SU-DHL-6 (cell line): Measurements from ENCODE around the gene DMXL1.

ENCODE experiments used
- H2AFZ ChIP-seq: fragments of 200-600 bp; sonication (generic); 2 replicates; pipeline ENCODE4 v1.6.1; 2014; ENCODE audit warnings: low read depth, mild to moderate bottlenecking, moderate library complexity, mixed read lengths, antibody characterized with exemption, low read length; ENCODE audit not compliant: severe bottlenecking
- H3F3A ChIP-seq: fragments of 200-600 bp; shearing (Covaris generic); 2 replicates; pipeline ENCODE4 v1.6.0; 2016; ENCODE audit warnings: antibody characterized with exemption, mild to moderate bottlenecking; ENCODE audit not compliant: insufficient read depth
- H3K27ac ChIP-seq: fragments of 200-600 bp; sonication (generic); 2 replicates; pipeline ENCODE4 v1.5.1; 2016; ENCODE audit warnings: low read depth, mild to moderate bottlenecking, low read length, moderate library complexity, mixed read lengths
- H3K27me3 ChIP-seq: fragments of 200-600 bp; sonication (generic), shearing (Covaris generic); 2 replicates; pipeline ENCODE4 v1.6.0; 2014; ENCODE audit warnings: mild to moderate bottlenecking, low read length
- H3K36me3 ChIP-seq: fragments of 200-600 bp; sonication (generic); 2 replicates; pipeline ENCODE4 v1.6.1; 2014; ENCODE audit warnings: mild to moderate bottlenecking, low read length, mixed read lengths
- H3K4me2 ChIP-seq: fragments of 300-600, 200-600 bp; shearing (Covaris generic), sonication (generic); 2 replicates; pipeline ENCODE4 v1.6.0; 2014; ENCODE audit warnings: low read length, low read depth, mild to moderate bottlenecking; ENCODE audit not compliant: poor library complexity, severe bottlenecking
- H3K4me3 ChIP-seq: fragments of 200-600 bp; sonication (generic); 2 replicates; pipeline ENCODE4 v1.5.1; 2014; ENCODE audit warnings: antibody characterized with exemption, low read length, mild to moderate bottlenecking, mixed read lengths; ENCODE audit not compliant: insufficient read depth, poor library complexity, severe bottlenecking
- H3K79me2 ChIP-seq: fragments of 200-600 bp; sonication (generic); 2 replicates; pipeline ENCODE4 v1.6.1; 2014; ENCODE audit warnings: mild to moderate bottlenecking, low read length, moderate library complexity; ENCODE audit not compliant: insufficient read depth
- H3K9ac ChIP-seq: fragments of 200-600 bp; sonication (generic); 2 replicates; pipeline ENCODE4 v1.7.0; 2014; ENCODE audit warnings: mild to moderate bottlenecking, low read length
- H3K9me2 ChIP-seq: fragments of 200-600 bp; sonication (generic); replicated peaks from 2 replicates; pipeline ENCODE4 v1.6.1; 2014; ENCODE audit warnings: low read length; ENCODE audit not compliant: insufficient read depth
- H3K9me3 ChIP-seq: fragments of 200-600 bp; sonication (generic); 2 replicates; pipeline ENCODE4 v1.6.1; 2014; ENCODE audit warnings: low read length, mixed read lengths; ENCODE audit not compliant: insufficient read depth
- H4K20me1 ChIP-seq: fragments of 200-600 bp; sonication (generic); 2 replicates; pipeline ENCODE4 v1.6.1; 2014; ENCODE audit warnings: low read depth, mild to moderate bottlenecking, antibody characterized with exemption, low read length, moderate library complexity, mixed read lengths
- CTCF ChIP-seq: fragments of 200-600 bp; sonication (generic); IDR thresholded peaks from one replicate; pipeline ENCODE4 v1.5.1; 2017; ENCODE audit warnings: antibody characterized with exemption, mild to moderate bottlenecking, low read length, moderate library complexity; ENCODE audit not compliant: insufficient read depth, poor library complexity, severe bottlenecking
- EZH2phosphoT487 ChIP-seq: fragments of 200-600 bp; sonication (generic), shearing (Covaris generic); conservative IDR thresholded peaks from 2 replicates; pipeline ENCODE4 v1.6.1; 2018; ENCODE audit warnings: mild to moderate bottlenecking, antibody characterized with exemption, low read length, moderate library complexity, mixed read lengths

The DMXL1 gene

GRCh38 chr5:119276978-119277377 is 206.1 kb downstream of the DMXL1 start:
- Histone ChIP-seq H3K36me3 (peaks cover 4% of the 10 kb centered on the region; the same call in 1 of the 2 replicates), H3K9me3 (no peaks in the 10 kb centered on the region)

GRCh38 chr5:119279093-119279492 is 208.2 kb downstream of the DMXL1 start:
- TF ChIP-seq CTCF (no peak), EZH2phosphoT487 (no peak)
- peaks cover 4% of the 10 kb centered on the region for H3K36me3 ChIP-seq
- H3F3A ChIP-seq: peaks cover 35% of the 10 kb centered on the region
- H3K27me3 ChIP-seq: no peaks in the 10 kb centered on the region
- no peak overlapping the region for H3K4me2 ChIP-seq
- H3K4me3 ChIP-seq: no peak overlapping the region
- no peak overlapping the region for H3K9ac ChIP-seq
- no peak overlapping the region for H3K27ac ChIP-seq
- H3K9me3 ChIP-seq: no peaks in the 10 kb centered on the region
- no peaks in the 10 kb centered on the region for H3K9me2 ChIP-seq
- peaks cover 82% of the 10 kb centered on the region for H3K79me2 ChIP-seq
- no peak overlapping the region for H2AFZ ChIP-seq
- peaks cover 3% of the 10 kb centered on the region; the same call in 1 of the 2 replicates for H4K20me1 ChIP-seq

More at GRCh38 chr5:119276978-119277377, 206.1 kb downstream of the DMXL1 start:
- TF ChIP-seq CTCF: no peak
- TF ChIP-seq EZH2phosphoT487: no peak
- Histone ChIP-seq H3K79me2 (peaks cover 82% of the 10 kb centered on the region), H3K27ac (peak overlapping the region; percentile 96), H3K4me2 (peak overlapping the region; percentile 85), H3K4me3 (peak overlapping the region; percentile 29), H4K20me1 (peaks cover 3% of the 10 kb centered on the region; the same call in 1 of the 2 replicates), H3K9ac (peak overlapping the region; percentile 44), H3K27me3 (no peaks in the 10 kb centered on the region), H2AFZ (no peak overlapping the region), H3K9me2 (no peaks in the 10 kb centered on the region), H3F3A (peaks cover 48% of the 10 kb centered on the region)

- Histone ChIP-seq H4K20me1 (peaks cover 3% of the 10 kb centered on the region; the same call in 1 of the 2 replicates), H3K4me2 (no peak overlapping the region), H3K4me3 (no peak overlapping the region), H3K36me3 (peaks cover 4% of the 10 kb centered on the region), H3K9me2 (no peaks in the 10 kb centered on the region), H3K79me2 (peaks cover 87% of the 10 kb centered on the region), H3F3A (peaks cover 27% of the 10 kb centered on the region), H3K27ac (no peak overlapping the region), H3K27me3 (no peaks in the 10 kb centered on the region), H3K9ac (no peak overlapping the region), H2AFZ (no peak overlapping the region), H3K9me3 (no peaks in the 10 kb centered on the region)
- TF ChIP-seq CTCF (no peak), EZH2phosphoT487 (no peak)
Observed at GRCh38 chr5:119280380-119280779, 209.5 kb downstream of the DMXL1 start.
